HG02571 (cell line): Measurements from ENCODE around the gene ABHD14A.
"Not testable (repeated sequence)": the region's sequence is repeated elsewhere in the genome, so short reads cannot be mapped to it uniquely, and the experiment has no call there.

Source experiments
- ATAC-seq: cut with Tn5 transposase; IDR thresholded peaks from one replicate; pipeline ENCODE4 v1.9.1; 2021; ENCODE audit warnings: mild to moderate bottlenecking, moderate library complexity; ENCODE audit not compliant: unreplicated experiment

The ABHD14A gene

DNA sequence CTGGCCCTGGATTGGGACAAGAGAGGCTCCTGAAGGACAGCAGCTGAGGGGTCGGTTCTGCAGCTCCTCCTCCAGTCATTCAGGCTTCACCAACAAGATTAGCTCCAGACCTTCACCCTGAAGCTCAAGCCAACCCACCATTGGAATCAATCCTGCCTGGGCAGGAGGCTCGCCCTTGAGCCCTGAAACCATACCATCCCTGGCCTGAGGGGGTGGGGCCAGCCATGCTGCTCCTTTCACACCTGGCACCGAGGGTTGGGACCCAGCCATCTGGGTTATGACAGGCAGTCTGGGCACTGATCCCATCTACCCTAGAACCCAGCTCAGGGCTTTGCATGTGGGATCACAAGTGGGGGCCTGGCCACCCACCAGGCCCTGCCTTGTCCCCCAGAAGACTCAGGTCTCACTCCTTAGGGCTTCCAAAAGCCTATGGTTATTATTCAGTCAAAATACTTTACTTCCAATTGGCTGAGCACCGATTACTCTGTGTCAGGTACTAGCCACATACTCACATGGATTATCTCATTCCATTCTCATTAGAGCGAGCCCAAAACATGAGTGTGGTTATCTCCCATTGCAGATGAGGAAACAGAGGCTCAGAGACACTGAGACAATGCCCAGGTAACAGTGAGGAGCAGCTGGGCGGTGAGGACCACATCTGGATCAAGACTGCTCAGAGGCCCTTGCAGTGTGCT is 4.1 kb upstream of the ABHD14A start:
- ATAC-seq: no peak

DNA sequence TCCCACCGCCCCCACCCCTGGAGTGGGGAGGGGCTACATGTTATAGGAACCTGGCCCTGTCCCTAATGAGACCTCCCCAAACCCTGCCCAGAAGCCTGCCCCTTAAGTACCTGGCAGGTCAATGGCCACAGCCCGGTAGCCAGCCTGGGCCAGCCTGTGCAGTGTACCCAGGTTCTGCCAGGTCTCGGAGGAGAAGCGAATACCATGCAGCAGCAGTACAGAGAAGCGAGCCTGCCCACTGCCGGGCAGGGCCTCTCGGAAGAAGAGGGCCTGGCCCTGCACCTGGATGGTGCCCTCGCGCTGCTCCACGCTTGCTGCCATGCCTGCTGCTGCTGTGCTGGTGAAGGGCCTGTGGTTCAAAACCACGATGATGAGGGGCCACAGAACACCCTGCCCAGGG is 3.5 kb upstream of the ABHD14A start:
- no peak for ATAC-seq

DNA sequence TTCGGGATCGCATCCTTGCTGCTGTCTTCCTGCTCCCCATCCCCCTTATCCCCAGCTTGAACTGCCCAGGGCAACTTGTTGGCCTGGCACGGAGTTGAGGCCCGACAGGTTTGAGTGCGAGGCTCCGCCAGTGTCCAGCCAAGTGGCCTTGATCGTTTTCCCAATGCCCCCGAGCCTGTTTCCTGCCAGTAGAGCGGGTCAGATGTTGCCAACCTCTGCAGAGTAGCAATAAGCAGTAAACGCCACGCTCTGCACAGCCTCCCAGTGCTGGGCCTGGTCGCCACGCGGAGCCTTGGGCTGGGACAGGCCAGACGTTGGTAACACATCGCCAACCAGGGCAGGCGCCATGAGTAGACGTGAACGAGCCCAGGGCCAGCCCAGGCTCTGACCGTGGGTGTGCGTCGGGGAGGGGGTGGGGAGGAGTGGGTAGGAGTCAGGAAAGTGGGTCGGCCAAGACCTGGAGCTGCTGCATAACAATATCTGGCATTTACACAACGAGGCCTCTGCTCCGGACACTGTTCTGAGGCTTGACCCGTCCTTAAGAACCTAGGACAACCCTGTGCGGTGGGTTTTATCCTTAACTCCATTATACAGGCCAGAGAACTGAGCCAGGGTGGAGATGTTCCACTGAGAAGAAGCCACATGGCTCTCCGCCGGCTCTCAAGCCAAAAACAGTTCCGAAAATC is 444 bp upstream of the ABHD14A start:
- peak; percentile 8 for ATAC-seq

DNA sequence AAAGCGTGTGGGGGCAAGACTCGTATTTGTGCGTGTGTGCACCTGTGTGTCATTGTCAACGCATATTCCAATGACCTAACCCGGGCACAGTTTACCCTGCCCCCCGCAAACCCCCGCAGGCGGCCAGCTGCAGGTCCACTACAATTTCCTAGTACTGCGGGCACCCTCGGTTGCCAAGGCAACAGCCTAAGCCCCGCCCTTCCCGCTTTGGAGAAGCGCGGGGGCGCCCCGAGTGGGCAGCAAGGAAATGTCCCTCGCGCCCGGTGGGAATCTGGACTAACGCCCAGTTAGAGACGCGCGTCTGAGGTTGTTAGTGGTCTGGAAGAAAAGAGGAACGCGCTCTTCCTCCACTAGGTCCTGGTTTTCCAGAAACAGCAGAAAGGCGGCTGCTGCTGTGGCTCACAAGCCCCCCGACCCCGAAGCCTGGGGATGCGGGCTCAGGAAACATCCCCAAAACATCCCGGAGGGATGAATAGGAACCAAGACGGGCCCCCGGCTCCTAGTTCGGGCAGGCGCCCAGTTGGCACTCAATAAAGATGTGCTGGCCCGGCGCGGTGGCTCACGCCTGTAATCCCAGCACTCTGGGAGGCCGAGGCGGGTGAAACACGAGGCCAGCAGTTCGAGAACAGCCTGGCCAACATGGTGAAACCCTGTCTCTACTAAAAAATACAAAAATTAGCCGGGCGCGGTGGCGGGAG is 1.1 kb downstream of the ABHD14A start:
- no peak for ATAC-seq

DNA sequence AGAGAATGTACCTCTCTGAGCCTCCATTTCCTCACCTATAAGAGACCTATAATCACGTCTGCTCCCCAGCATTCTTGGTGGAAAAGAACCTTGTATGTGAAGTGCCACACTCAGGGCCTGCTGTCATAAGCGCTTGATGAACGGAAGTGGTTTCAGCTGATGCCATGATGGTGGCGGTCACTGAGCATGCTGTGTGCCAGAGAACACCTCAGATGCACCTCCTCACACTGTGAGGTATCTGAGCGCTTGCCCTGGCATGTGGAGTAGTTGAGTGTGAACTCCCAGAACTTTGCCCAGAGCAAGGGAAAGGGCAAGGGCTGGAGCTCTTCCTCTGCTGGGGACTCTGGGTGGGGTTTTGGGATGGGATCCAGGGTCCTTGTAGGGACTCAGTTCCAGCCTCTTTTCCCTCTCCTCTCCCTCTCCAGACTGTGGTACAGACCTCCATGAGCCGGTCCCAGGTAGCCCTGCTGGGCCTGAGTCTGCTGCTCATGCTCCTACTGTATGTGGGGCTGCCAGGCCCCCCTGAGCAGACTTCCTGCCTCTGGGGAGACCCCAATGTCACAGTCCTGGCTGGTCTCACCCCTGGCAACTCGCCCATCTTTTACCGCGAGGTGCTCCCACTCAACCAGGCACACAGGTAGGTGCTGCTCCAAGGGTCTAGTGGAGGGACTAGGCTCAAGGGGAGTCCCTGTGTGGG is 2.7 kb downstream of the ABHD14A start:
- no peak for ATAC-seq

DNA sequence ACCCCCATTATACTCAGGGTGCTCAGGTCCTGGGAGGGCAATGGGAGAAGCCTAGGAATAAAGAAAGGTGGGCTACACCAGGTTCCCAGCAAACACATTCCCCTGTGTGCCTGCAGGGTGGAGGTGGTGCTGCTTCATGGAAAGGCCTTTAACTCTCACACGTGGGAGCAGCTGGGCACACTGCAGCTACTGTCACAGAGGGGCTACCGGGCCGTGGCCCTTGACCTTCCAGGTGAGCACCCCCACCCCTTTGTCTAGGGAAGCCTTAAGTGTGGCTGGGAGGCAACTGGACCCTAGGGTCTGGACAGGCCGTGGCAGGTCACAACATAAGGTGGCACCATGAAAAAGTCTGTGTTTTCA is 3.3 kb downstream of the ABHD14A start:
- ATAC-seq: no peak

DNA sequence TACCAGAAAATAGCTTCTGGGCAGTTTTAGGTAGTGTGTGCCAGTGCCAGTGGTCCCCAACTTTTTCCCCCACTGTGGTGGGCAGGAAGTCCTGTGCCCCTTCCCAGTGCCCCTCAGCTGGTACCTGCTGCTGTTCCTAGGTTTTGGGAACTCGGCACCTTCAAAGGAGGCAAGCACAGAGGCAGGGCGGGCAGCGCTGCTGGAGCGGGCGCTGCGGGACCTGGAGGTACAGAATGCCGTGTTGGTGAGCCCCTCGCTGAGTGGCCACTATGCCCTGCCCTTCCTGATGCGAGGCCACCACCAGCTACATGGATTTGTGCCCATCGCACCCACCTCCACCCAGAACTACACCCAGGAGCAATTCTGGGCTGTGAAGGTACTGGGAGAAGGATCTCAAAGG is 5.4 kb downstream of the ABHD14A start:
- no peak for ATAC-seq

DNA sequence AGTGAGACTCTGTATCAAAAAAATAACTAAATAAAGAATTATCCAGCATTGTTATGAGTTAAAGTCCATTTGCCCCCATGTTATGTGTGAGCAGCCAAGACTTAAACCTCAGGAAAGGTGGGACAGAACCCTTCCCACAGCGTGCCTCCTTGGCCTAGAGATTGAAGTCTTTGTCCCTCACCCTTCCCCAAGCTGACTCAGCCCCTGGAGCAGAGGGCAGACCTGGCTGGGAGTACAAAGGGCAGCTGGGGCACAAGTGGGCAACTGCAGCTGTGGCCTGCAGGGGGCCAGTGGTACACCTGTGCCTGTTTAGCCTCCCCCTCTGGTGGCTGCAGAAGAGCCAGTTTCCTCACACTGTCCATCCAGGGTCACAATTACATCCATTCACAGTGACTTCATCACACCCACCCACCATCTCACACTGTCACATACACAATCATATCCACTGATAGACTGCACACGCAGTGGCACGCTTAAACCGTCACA is 7.5 kb downstream of the ABHD14A start:
- ATAC-seq: peak; percentile 42

DNA sequence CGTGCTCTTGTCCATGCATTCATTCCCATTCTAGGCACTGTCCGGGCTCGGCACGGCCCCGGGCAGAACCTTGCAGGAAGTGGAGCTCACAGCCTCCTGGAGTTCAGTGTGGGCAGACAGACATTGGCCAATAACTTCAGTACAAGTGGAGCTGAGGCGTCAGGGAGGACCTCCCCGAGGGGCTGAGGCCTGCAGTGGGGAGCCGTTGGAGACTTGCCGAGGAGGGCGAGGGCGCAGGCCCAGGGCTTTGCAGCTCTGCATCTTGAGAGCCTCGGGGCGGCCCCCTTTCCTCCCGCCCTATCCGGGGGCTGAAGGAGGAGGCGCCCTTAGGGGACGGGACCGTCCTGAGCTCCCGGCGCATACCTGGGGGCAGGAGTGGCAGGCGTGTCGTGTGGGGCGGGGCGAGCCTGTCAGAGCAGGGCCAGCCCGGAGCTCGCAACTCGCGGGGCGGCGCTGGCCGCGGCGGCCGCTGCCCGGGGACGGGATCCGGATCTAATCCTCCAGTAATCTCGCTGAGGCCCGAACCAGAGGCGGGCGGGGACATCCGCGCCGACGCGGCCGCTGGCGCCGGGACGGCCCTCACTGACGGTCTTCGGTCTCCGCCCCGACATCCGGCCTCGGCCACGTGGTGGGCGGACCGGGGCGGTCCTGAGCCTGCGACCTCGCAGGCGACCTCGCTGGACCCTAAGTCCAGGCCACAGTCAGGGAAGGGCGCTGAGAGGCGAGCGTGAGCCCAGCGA is 8.1 kb downstream of the ABHD14A start, which contains the start of gene ACY1:
Gene ACY1, plus strand, starts transcription at position 698 of the 740 bp plus-strand sequence. CDS start 530 bp downstream, outside the sequence.
- peak; percentile 69 for ATAC-seq

DNA sequence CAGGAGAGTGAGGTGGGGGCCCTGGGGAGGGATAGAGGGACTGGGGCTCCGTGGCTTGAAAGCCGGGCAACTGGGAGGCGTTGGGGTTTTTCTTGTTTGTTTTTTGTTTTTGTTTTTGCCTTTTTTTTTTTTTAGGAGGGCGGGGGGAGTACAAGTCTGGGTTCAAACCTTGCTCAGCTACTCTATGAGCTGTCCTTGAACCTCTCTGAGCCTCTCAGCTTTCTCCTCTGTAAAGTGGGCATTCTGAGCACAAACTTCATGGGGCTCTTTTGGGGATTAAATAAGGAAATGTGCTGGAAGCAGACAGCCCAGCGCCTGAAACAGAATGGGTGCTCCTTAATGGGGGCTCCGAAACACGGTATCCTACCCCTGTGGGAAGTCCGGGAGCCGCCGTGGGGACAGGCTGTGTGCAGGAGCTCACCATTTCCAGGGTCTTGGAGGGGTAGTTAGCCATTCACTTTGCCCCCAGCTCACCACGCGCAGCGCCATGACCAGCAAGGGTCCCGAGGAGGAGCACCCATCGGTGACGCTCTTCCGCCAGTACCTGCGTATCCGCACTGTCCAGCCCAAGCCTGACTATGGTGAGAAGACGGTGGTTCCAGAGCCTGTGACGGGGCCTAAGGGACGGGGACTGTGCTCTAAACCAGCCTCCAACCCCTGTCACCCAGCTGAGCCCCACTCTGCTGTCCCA is 8.9 kb downstream of the ABHD14A start:
- no peak for ATAC-seq

DNA sequence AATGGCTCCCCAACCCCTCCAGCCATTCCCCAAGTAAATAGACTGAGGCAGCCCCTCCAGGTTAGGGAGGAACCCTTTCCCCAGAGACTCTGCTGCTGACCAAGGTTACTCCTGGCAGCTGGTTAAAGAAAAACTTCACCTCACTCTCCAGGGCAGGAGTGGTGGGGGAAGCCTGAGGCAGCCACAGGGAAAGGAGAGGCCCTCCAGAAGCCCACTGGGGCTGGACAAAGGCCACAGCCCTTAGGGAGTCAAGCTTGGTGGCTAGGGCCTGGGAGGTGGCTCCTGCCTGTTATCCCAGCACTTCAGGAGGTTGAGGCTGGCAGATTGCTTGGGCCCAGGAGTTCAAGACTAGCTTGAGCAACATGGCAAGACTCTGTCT is 9.4 kb downstream of the ABHD14A start:
- ATAC-seq: no peak

DNA sequence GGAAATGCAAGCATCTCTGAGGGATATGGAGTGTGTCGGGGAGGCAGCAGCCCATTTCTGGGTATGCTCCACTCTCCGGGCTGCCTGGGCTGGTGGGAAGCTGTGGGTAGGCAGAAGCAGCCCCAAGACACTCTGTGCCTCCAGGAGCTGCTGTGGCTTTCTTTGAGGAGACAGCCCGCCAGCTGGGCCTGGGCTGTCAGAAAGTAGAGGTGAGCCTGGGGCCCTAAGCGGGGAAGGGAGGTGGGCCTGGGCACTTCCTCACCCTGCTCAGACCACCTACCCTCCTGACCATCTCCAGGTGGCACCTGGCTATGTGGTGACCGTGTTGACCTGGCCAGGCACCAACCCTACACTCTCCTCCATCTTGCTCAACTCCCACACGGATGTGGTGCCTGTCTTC is 10.2 kb downstream of the ABHD14A start:
- no peak for ATAC-seq

DNA sequence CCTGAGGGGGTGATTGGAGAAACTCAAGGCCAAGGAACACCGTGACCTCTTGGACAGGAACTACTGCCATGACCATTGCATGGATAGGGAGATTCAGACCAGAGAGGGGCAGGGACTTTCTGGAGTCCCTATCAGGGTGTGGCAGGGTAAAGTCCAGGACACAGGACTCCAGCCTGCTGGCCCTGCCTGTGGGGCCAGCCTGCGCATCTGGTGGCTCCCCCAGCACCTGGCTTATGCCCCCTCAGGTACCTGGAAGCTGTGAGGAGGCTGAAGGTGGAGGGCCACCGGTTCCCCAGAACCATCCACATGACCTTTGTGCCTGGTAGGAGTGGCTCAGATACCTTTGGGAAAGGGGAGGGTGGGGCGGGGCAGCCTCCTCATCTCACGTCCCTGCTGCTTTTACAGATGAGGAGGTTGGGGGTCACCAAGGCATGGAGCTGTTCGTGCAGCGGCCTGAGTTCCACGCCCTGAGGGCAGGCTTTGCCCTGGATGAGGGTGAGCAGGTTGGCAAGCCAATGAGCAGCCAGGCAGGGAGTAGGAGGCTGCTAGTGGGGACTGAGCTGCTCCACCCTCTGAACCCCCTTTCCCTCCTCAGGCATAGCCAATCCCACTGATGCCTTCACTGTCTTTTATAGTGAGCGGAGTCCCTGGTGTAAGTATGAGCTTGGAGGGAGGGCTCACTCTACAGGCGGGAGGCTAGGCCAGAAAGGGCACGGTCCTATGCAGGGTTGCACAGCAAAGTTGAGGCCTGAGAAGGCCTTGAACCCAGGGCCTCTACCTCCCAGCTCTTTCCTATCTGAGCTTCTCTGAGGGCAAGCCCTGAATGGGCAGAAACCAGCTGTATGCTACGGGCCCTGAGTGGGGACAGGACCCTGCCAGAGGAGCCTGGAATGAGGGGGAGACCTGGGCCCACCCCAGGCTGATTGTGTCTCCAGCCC is 11.4 kb downstream of the ABHD14A start:
- no peak for ATAC-seq

DNA sequence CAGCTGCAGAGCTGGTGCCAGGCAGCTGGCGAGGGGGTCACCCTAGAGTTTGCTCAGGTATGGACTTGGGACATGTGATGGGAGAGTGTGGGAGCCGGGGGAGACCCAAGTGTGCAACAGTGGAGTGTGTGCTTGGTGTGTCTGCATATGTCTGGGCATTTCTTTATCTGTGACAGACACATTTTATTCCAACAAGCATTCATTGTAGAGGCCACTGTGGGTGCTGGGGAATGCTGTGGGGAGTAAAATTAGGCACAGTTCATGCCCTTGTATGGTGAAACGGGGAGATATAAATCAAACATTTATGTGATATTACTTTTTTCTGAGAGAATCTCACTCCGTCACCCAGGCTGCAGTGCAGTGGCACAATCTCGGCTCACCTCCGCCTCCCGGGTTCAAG is 12.7 kb downstream of the ABHD14A start:
- no peak for ATAC-seq

DNA sequence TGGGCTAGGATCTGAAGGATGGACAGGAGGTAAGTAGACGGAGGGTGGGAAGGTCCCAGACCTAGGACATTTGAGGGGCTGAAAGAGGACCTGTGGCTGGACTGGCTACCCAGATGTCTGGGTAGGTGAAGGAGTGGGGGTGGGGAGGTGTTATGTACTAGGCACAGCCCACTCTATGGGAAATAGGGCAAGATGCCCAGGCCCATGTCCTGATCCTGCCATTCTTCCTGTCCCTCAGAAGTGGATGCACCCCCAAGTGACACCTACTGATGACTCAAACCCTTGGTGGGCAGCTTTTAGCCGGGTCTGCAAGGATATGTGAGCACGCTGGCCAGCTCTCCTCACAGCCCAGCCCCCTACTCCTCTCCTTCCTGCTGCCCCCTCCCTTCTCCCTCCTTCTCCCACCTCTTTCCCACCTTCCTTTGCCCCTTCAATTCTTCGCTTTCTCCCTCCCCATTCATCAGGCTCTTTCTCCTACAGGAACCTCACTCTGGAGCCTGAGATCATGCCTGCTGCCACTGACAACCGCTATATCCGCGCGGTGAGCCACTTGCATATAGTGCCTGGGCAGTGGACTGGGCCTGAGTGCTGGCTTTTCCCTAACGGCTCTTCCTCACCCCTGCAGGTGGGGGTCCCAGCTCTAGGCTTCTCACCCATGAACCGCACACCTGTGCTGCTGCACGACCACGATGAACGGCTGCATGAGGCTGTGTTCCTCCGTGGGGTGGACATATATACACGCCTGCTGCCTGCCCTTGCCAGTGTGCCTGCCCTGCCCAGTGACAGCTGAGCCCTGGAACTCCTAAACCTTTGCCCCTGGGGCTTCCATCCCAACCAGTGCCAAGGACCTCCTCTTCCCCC is 13.7 kb downstream of the ABHD14A start:
- ATAC-seq: no peak

DNA sequence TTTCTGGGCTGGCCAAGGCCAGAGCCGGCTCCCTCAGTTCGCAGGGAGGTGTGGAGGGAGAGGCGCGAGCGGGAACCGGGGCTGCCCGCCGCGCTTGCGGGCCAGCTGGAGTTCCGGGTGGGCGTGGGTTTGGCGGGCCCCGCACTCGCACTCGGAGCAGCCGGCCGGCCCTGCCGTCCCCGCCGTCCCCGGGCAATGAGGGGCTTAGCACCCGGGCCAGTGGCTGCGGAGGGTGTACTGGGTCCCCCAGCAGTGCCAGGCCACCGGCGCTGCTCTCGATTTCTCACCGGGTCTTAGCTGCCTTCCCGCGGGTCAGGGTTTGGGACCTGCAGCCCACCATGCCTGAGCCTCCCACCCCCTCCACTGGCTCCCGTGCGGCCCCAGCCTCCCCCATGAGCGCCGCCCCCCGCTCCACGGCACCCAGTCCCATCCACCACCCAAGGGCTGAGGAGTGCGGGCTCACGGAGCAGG is 15.7 kb downstream of the ABHD14A start:
- not testable (repeated sequence) for ATAC-seq

DNA sequence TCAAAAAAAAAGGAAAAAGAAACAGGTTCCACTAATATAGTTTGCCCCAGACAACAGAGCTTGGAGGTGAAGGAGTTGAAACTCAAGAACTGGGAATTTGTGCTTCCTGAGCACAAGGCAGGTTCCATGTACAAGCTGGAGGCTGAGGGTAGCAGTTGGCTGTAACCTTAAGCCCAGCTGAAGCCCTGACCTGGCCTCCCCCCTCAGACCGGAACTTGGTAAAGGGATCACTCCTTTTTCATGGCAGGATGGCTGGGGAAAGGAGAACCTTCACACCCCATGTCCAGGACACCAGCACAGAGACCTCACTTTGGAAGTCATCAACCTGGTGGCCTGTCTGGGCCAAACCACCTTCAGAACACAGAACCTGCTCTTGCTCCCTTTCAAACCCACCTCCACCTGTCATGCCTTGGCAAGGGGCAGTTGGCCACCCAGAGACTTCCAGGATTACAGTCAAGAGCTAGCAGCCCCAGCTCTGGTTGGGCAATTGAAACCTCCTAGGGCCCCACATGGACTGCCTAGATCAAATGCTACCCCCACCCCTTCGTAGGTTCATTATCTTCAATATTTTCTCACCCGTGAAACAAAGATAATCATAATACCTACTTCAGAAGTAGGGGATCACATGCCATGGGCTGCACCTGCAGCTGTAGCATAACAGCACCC is 17.3 kb downstream of the ABHD14A start:
- no peak for ATAC-seq
